GM23248 (cell line): Measurements from ENCODE around the gene DRC3.

Source experiments
- EZH2 ChIP-seq: fragments of 200-600 bp; sonication (generic); IDR thresholded peaks from 2 replicates; pipeline ENCODE4 v1.6.1; 2018; ENCODE audit warnings: antibody characterized with exemption, mild to moderate bottlenecking; ENCODE audit not compliant: insufficient read depth, poor library complexity, severe bottlenecking
- EZH2phosphoT487 ChIP-seq: fragments of 200-600 bp; sonication (generic); IDR thresholded peaks from 2 replicates; pipeline ENCODE4 v1.6.1; 2018; ENCODE audit warnings: antibody characterized with exemption, moderate library complexity, mild to moderate bottlenecking, low read depth; ENCODE audit not compliant: insufficient read depth

- TF ChIP-seq EZH2phosphoT487 (no peak), EZH2 (no peak)
Measured at GRCh38 chr17:17979778-17980177, 7.1 kb downstream of the DRC3 start.
